K562 (cell line): ENCODE results near the gene USH1G. TPM values are rescaled to one million over a fixed set of nuclear protein-coding genes. Genes with fewer than 3 reads are reported as not detected.

Experiments
- ATAC-seq: fragments of 200-7000 bp; cut with Tn5 transposase; 3 replicates; pipeline ENCODE4 v1.9.1; 2020; ENCODE audit warnings: moderate library complexity
- BruUV-seq: library from RNA; stranded (reverse); fragments of 400-500 nt; replicated peaks from 2 replicates; lab custom pipeline; 2021; lab: Mats Ljungman, UMichigan
- CTCF ChIA-PET: fragments of 300-600 bp; formaldehyde crosslinking; extraction: SDS; loops from one replicate; lab custom pipeline; 2021; ENCODE audit warnings: low intra/inter-chr PET ratio; lab: Yijun Ruan, JAX
- POLR2A ChIA-PET: fragments of 300-600, 350-650 bp; sonication (Branson Sonifier 250); formaldehyde crosslinking; extraction: SDS; loops from one replicate; lab custom pipeline; 2021; ENCODE audit warnings: antibody characterized with exemption, inconsistent platforms; lab: Yijun Ruan, JAX
- DNase-seq, 4 experiments: peaks; one replicate each; pipeline versions ENCODE4 v3.0.0 to v3.0.0-alpha.2; 2011 to 2018; ENCODE audit warnings: low spot score in 3 of 4, mixed read lengths in 3 of 4; ENCODE audit errors: extremely low read depth in 1 of 4
- FAIRE-seq: peaks from 2 replicates; lab custom pipeline; 2011; peaks lifted over from hg19 to GRCh38; lab: Jason Lieb, UNC
- H2AFZ ChIP-seq: 2 replicates; pipeline ENCODE4 v1.6.0; 2011; ENCODE audit warnings: low read depth, low read length, control low read depth, inconsistent platforms
- H3K27ac ChIP-seq: fragments of 200-600 bp; 3 replicates; pipeline ENCODE4 v1.8.0; 2011; ENCODE audit warnings: low read depth, mild to moderate bottlenecking, control low read depth, inconsistent platforms, low read length, moderate library complexity, mixed read lengths; ENCODE audit errors: extremely low read depth
- H3K27me3 ChIP-seq, 2 experiments: fragments of 300-600 bp in 1 of 2; 2 replicates in 1 of 2; 3 replicates in 1 of 2; pipeline versions ENCODE4 v1.6.0 to v1.8.0; 2011; ENCODE audit warnings: inconsistent platforms in 2 of 2, low read length in 2 of 2, mild to moderate bottlenecking in 1 of 2, mixed read lengths in 1 of 2, moderate library complexity in 1 of 2; ENCODE audit not compliant: control insufficient read depth in 2 of 2, insufficient read depth in 2 of 2
- H3K36me3 ChIP-seq: fragments of 300-600 bp; 3 replicates; pipeline ENCODE4 v1.8.0; 2011; ENCODE audit warnings: mild to moderate bottlenecking, low read length, inconsistent platforms; ENCODE audit not compliant: control insufficient read depth, insufficient read depth
- H3K4me1 ChIP-seq, 2 experiments: fragments of 200-600 bp in 1 of 2; replicated peaks in 1 of 2; 2 replicates in 1 of 2; 3 replicates in 1 of 2; pipeline versions ENCODE4 v1.5.1 to v1.8.0; 2011; ENCODE audit warnings: inconsistent platforms in 2 of 2, low read length in 2 of 2, mild to moderate bottlenecking in 1 of 2, mixed read lengths in 1 of 2, moderate library complexity in 1 of 2; ENCODE audit not compliant: control insufficient read depth in 2 of 2, insufficient read depth in 2 of 2
- H3K4me2 ChIP-seq: 2 replicates; pipeline ENCODE4 v1.6.1; 2011; ENCODE audit warnings: low read length, control low read depth, inconsistent platforms, mixed read lengths; ENCODE audit not compliant: insufficient read depth
- H3K4me3 ChIP-seq: fragments of 200-600 bp; sonication (generic), shearing (Covaris generic); 2 replicates; pipeline ENCODE4 v1.5.1; 2016; ENCODE audit warnings: control low read depth, inconsistent platforms
- H3K79me2 ChIP-seq: fragments of 200-600 bp; 3 replicates; pipeline ENCODE4 v1.8.0; 2011; ENCODE audit warnings: low read length, inconsistent platforms; ENCODE audit not compliant: control insufficient read depth, insufficient read depth
- H3K9ac ChIP-seq, 2 experiments: 2 replicates each; pipeline versions ENCODE4 v1.6.0 to v1.6.1; 2011; ENCODE audit warnings: low read depth in 2 of 2, low read length in 2 of 2, control low read depth in 1 of 2, inconsistent platforms in 1 of 2, mild to moderate bottlenecking in 1 of 2, mixed read lengths in 1 of 2; ENCODE audit not compliant: insufficient read depth in 1 of 2
- H3K9me1 ChIP-seq: one replicate; pipeline ENCODE4 v1.6.0; 2011; ENCODE audit warnings: inconsistent platforms, mild to moderate bottlenecking, low read length, moderate library complexity; ENCODE audit not compliant: control insufficient read depth, insufficient read depth
- H3K9me3 ChIP-seq: replicated peaks from 2 replicates; pipeline ENCODE4 v1.5.1; 2011; ENCODE audit warnings: low read depth, low read length, inconsistent platforms; ENCODE audit not compliant: control insufficient read depth, insufficient read depth
- H4K20me1 ChIP-seq: replicated peaks from 2 replicates; pipeline ENCODE4 v1.6.1; 2011; ENCODE audit warnings: low read length, inconsistent platforms, mixed read lengths; ENCODE audit not compliant: control insufficient read depth, insufficient read depth
- ADNP ChIP-seq: fragments of 200-800 bp; sonication (Bioruptor generic); IDR thresholded peaks from 2 replicates; pipeline ENCODE4 v1.6.1; 2016; ENCODE audit warnings: missing genetic modification characterization, missing compliant biosample characterization
- CBX3 ChIP-seq, 2 experiments: IDR thresholded peaks; 1 replicate in 1 of 2; 2 replicates in 1 of 2; pipeline ENCODE4 v1.6.1; 2012; ENCODE audit warnings: inconsistent platforms in 2 of 2, low read length in 2 of 2, borderline replicate concordance in 1 of 2, control low read depth in 1 of 2
- DMBX1 ChIP-seq: fragments of 250-450 bp; sonication (Bioruptor Pico); IDR thresholded peaks from 2 replicates; pipeline ENCODE4 v1.8.0; 2022; ENCODE audit warnings: inconsistent platforms, mild to moderate bottlenecking, moderate library complexity, borderline replicate concordance
- FOSL1 ChIP-seq: fragments of 200-800 bp; sonication (Bioruptor generic); conservative IDR thresholded peaks from 2 replicates; pipeline ENCODE4 v1.6.1; 2016; ENCODE audit warnings: missing genetic modification characterization, missing compliant biosample characterization
- FOXJ3 ChIP-seq: sonication (generic); formaldehyde crosslinking; IDR thresholded peaks from 2 replicates; pipeline ENCODE4 v1.4.0; 2020; ENCODE audit warnings: mild to moderate bottlenecking, missing genetic modification reagents
- GABPB2 ChIP-seq: fragments of 250-450 bp; sonication (Bioruptor Pico); conservative IDR thresholded peaks from 2 replicates; pipeline ENCODE4 v1.5.1; 2021; ENCODE audit warnings: mild to moderate bottlenecking
- HLTF ChIP-seq: fragments of 450-650 bp; IDR thresholded peaks from 2 replicates; pipeline ENCODE4 v1.6.1; 2016
- KDM5B ChIP-seq: fragments of 200-600 bp; sonication (generic); IDR thresholded peaks from 2 replicates; pipeline ENCODE4 v1.6.1; 2012; ENCODE audit warnings: low read depth, mild to moderate bottlenecking, moderate library complexity, low read length, control low read depth, inconsistent platforms; ENCODE audit not compliant: insufficient replicate concordance
- MCM5 ChIP-seq: fragments of 450-650 bp; IDR thresholded peaks from 2 replicates; pipeline ENCODE4 v1.6.1; 2016; ENCODE audit warnings: low read depth
- MEIS2 ChIP-seq: fragments of 450-650 bp; IDR thresholded peaks from 2 replicates; pipeline ENCODE4 v1.6.1; 2014; ENCODE audit warnings: mild to moderate bottlenecking; ENCODE audit not compliant: partially characterized antibody
- MTA1 ChIP-seq: fragments of 450-650 bp; IDR thresholded peaks from 2 replicates; pipeline ENCODE4 v1.6.1; 2017; ENCODE audit warnings: borderline replicate concordance
- NCOA4 ChIP-seq: fragments of 450-650 bp; IDR thresholded peaks from 2 replicates; pipeline ENCODE4 v1.6.1; 2018; ENCODE audit warnings: mild to moderate bottlenecking; ENCODE audit not compliant: partially characterized antibody
- PHTF2 ChIP-seq: fragments of 250-450 bp; sonication (Bioruptor Pico); IDR thresholded peaks from 2 replicates; pipeline ENCODE4 v1.5.0; 2021; ENCODE audit warnings: mild to moderate bottlenecking
- PTTG1 ChIP-seq: fragments of 450-650 bp; IDR thresholded peaks from 2 replicates; pipeline ENCODE4 v1.6.1; 2016; ENCODE audit warnings: low read depth, mild to moderate bottlenecking, missing genetic modification characterization, missing compliant biosample characterization
- RB1 ChIP-seq: fragments of 450-650 bp; IDR thresholded peaks from 2 replicates; pipeline ENCODE4 v1.6.1; 2017; ENCODE audit warnings: low read depth, mild to moderate bottlenecking
- RBFOX2 ChIP-seq: fragments of 200-400 bp; formaldehyde crosslinking; IDR thresholded peaks from 2 replicates; pipeline ENCODE4 v1.6.1; 2017; ENCODE audit warnings: low read depth, mild to moderate bottlenecking, low read length, moderate library complexity
- SIX5 ChIP-seq, 2 experiments: IDR thresholded peaks; 2 replicates each; pipeline ENCODE4 v1.6.1; 2011; ENCODE audit warnings: low read length in 2 of 2, borderline replicate concordance in 1 of 2, low read depth in 1 of 2, mild to moderate bottlenecking in 1 of 2, moderate library complexity in 1 of 2; ENCODE audit not compliant: insufficient read depth in 1 of 2
- SMARCE1 ChIP-seq: fragments of 450-650 bp; IDR thresholded peaks from 2 replicates; pipeline ENCODE4 v1.7.1; 2016; ENCODE audit warnings: mild to moderate bottlenecking
- ZNF175 ChIP-seq: fragments of 200-800 bp; sonication (Bioruptor generic); IDR thresholded peaks from 2 replicates; pipeline ENCODE4 v1.6.1; 2016; ENCODE audit warnings: low read depth, mild to moderate bottlenecking, missing genetic modification characterization, missing compliant biosample characterization
- ZNF408 ChIP-seq: fragments of 250-450 bp; sonication (Bioruptor Pico); IDR thresholded peaks from 2 replicates; pipeline ENCODE4 v1.4.0; 2020; ENCODE audit warnings: low read depth, mild to moderate bottlenecking, moderate library complexity
- ZNF589 ChIP-seq: fragments of 200-800 bp; sonication (Bioruptor generic); IDR thresholded peaks from 2 replicates; pipeline ENCODE4 v1.6.1; 2016; ENCODE audit warnings: low read depth, missing genetic modification characterization, missing compliant biosample characterization
- WGBS: fragments of 100-300 bp; shearing (Covaris generic); methylation state at CpG from one replicate; pipeline ENCODE4 v1.1.6; 2016; ENCODE audit warnings: low coverage, mixed read lengths; ENCODE audit not compliant: insufficient coverage; ENCODE audit errors: missing lambda C conversion rate; 5-methylcytosine and 5-hydroxymethylcytosine counted together
- in situ Hi-C: fragments of 300-500 bp; cut with MboI; formaldehyde crosslinking; loops from 4 replicates; pipeline ENCODE4 v1.15.0; 2018; ENCODE audit warnings: inconsistent platforms, mixed read lengths
- intact Hi-C: fragments of 100-400 bp; cut with micrococcal nuclease; formaldehyde crosslinking; loops from 2 replicates; pipeline ENCODE4 v1.14.2; 2022
- polyA plus RNA-seq, 8 experiments: library from polyadenylated mRNA; depleted of rRNA in 4 of 8; stranded (reverse) in 5 of 8; unstranded in 3 of 8; fragments of >200 nt; fragmentation: Nextera tagmentation in 2 of 8; fragmentation: Illumina TruSeq in 1 of 8; extraction: Ambion mirVana in 2 of 8; extraction: Trizol in 1 of 8; gene quantifications; 2 replicates each; pipeline versions ENCODE4 v1.2.1 to v1.2.3, GENCODE V29; 2011 to 2014; ENCODE audit warnings: inconsistent platforms in 1 of 8, missing spikeins in 1 of 8
- total RNA-seq, 7 experiments: library from RNA; depleted of rRNA in 6 of 7; stranded (reverse); fragments of >200 nt in 6 of 7; fragmentation: Illumina TruSeq in 2 of 7; extraction: Trizol in 2 of 7; gene quantifications; 2 replicates each; pipeline versions ENCODE4 v1.2.1 to v1.2.3, GENCODE V29; 2011 to 2021; ENCODE audit warnings: low replicate concordance in 1 of 7
- TF ChIP-seq, protein P1 (sequence below): sonication (generic); formaldehyde crosslinking; IDR thresholded peaks from 2 replicates; pipeline ENCODE4 v1.8.0; 2022; ENCODE audit warnings: mild to moderate bottlenecking, missing genetic modification reagents

USH1G gene
- total and polyA plus RNA-seq, 9 of the 15 experiments (the other 6 are each of a cell fraction or from before 2014, with no cell fraction given) = 0.22 to 1.00 (median 0.64) TPM; not detected in 2

DNA sequence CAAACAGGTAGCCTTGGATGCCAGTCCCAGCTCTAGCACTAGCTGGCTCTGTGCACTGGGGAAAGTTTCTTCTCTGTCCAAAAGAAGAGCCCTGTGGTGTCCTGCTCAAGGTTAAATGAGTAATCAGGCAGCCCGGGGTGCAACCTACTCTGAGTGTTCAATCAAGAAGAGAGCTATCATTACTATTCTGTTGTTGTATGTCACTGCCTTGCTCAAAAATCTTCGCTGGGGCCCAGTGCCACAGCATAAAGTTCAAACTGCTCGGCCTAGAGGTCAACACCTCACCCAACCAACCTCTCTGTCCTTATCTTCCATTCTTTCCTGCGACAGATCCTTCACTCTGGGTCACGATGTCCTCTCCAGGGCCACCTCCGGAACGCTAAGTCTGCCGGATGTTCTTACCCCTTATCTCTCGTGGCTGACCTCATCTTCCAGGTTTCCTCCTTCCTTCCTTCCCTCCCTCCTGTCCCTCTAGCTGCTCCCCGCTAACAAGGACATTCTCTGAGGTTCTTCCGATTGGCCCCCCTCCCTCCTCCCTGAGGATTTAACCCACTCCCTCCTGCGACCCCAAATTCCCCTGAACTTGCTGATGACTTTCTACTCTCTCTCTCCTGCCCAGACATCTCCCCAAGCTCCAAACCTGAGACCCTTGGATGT lies 54.7 kb downstream of the USH1G start:
- H3K79me2 ChIP-seq = peaks cover 26% of the 10 kb centered on the region
- H3K4me2 ChIP-seq = peak overlapping the region; percentile 76
- peaks cover 50% of the 10 kb centered on the region; the same call in 2 of the 3 replicates for H3K36me3 ChIP-seq
- WGBS = 0% methylated on average over 12 of the region's 12 CpGs
- H3K4me3 ChIP-seq = no peak overlapping the region
- H4K20me1 ChIP-seq = no peaks in the 10 kb centered on the region; the same call in 1 of the 2 replicates
- intact Hi-C loops (loop anchor here (5.0 kb wide), 2 partner anchors 89 to 121 kb away; partner anchors contain the start of gene NHERF1), in situ Hi-C loops (no loop called here)
- no peaks in the 10 kb centered on the region for H3K9me1 ChIP-seq
- no TSS peak for BruUV-seq
- ATAC-seq = peak; percentile 63
- H3K9me3 ChIP-seq = no peaks in the 10 kb centered on the region
- peak; percentile 41 to 91 (median 68) for DNase-seq
- H3K9ac ChIP-seq = peak overlapping the region; percentile 45 to 87
- ChIA-PET POLR2A (interaction anchor here (0.5 to 1.4 kb wide), 15 partner anchors 9 to 817 kb away, joined by 3 to 6 read pairs (median 3); partner anchors contain the start of genes HID1 and OTOP2), CTCF (no interaction called here)
- H3K27me3 ChIP-seq = no peaks in the 10 kb centered on the region
- peak overlapping the region; percentile 69; the same call in 1 of the 2 replicates for H2AFZ ChIP-seq
- peak; percentile 100 for FAIRE-seq
- H3K4me1 ChIP-seq = peaks cover 53 to 74% of the 10 kb centered on the region in 2 experiments
- peak overlapping the region; percentile 89 for H3K27ac ChIP-seq
- TF ChIP-seq SMARCE1 (peak; percentile 94), MTA1 (peak; percentile 89), SIX5 (IDR thresholded peaks at IDR 0.05; ENCODE audit: borderline replicate concordance in 1 of 2, insufficient read depth in 1 of 2, low read depth in 1 of 2, low read length in 2 of 2) (no peak), PTTG1 (0 out of 2 replicates have a peak, but pooled peaks have one; percentile 30), GABPB2 (no peak), HLTF (peak; percentile 74; the same call in 1 of the 2 replicates), CBX3 (IDR thresholded peaks at IDR 0.05; ENCODE audit: borderline replicate concordance in 1 of 2, low read length in 2 of 2) (peak in 1 of 2 experiments; percentile 30; a peak in 1 of 3 replicates), DMBX1 (CRISPR knock-in tag) (peak; percentile 77; the same call in 1 of the 2 replicates), ZNF408 (CRISPR knock-in tag) (no peak), RB1 (no peak), FOXJ3 (CRISPR knock-in tag) (no peak), RBFOX2 (no peak; the same call in 1 of the 2 replicates), PHTF2 (no peak), NCOA4 (peak; percentile 55), ADNP (no peak), ZNF175 (peak; percentile 83), KDM5B (no peak), ZNF589 (CRISPR knock-in tag) (no peak; the same call in 1 of the 2 replicates), MEIS2 (peak; percentile 73), FOSL1 (tag) (peak; percentile 85), MCM5 (no peak)
- TF ChIP-seq, protein P1, sequence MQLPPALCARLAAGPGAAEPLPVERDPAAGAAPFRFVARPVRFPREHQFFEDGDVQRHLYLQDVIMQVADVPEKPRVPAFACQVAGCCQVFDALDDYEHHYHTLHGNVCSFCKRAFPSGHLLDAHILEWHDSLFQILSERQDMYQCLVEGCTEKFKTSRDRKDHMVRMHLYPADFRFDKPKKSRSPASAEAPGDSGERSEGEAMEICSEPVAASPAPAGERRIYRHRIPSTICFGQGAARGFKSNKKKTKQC = no peak
